IPS DF 6.9 (cell line): ENCODE measurements around the gene NDUFS8.

ENCODE experiments used
- DNase-seq: peaks from one replicate; pipeline ENCODE4 v3.0.0-alpha.2; 2013; ENCODE audit warnings: low read depth, low spot score
- H3K27ac ChIP-seq: one replicate; pipeline ENCODE4 v1.5.1; 2013; ENCODE audit warnings: low read length, control low read depth
- H3K27me3 ChIP-seq: 2 replicates; pipeline ENCODE4 v1.6.1; 2013; ENCODE audit warnings: mild to moderate bottlenecking, low read length; ENCODE audit not compliant: control insufficient read depth, insufficient read depth
- H3K36me3 ChIP-seq: 2 replicates; pipeline ENCODE4 v1.6.1; 2013; ENCODE audit warnings: low read length; ENCODE audit not compliant: control insufficient read depth, insufficient read depth
- H3K4me1 ChIP-seq: 2 replicates; pipeline ENCODE4 v1.6.1; 2013; ENCODE audit warnings: low read length; ENCODE audit not compliant: control insufficient read depth, insufficient read depth
- H3K4me3 ChIP-seq: 2 replicates; pipeline ENCODE4 v1.5.1; 2013; ENCODE audit warnings: mild to moderate bottlenecking, low read length
- H3K9me3 ChIP-seq: 2 replicates; pipeline ENCODE4 v1.6.1; 2013; ENCODE audit warnings: low read length, inconsistent platforms; ENCODE audit not compliant: control insufficient read depth, insufficient read depth
- WGBS: extraction: QIAGEN DNeasy Blood & Tissue Kit; methylation state at CpG from one replicate; pipeline ENCODE4 v1.1.7; 2013; ENCODE audit warnings: mixed read lengths, missing lambda C conversion rate; ENCODE audit not compliant: insufficient read length, insufficient coverage; 5-methylcytosine and 5-hydroxymethylcytosine counted together

The NDUFS8 gene

GRCh38 chr11:68003846-68004550 is 26.5 kb upstream of the NDUFS8 start, which contains the start of gene UNC93B1:
TSS of gene UNC93B1 (minus strand) at chr11:68004097. CDS start at chr11:68004043, 54 bp downstream.
- H3K4me1 ChIP-seq, result peaks cover 5% of the 10 kb centered on the region
- H3K36me3 ChIP-seq, result no peaks in the 10 kb centered on the region
- no peak within 1 kb of the TSS for H3K27ac ChIP-seq
- no peak for DNase-seq
- H3K27me3 ChIP-seq, result no peaks in the 10 kb centered on the region
- peak within 1 kb of the TSS; percentile 57; the same call in 1 of the 2 replicates for H3K4me3 ChIP-seq
- WGBS, result no CpG with 5 or more reads among the region's 64 CpGs
- H3K9me3 ChIP-seq, result no peaks in the 10 kb centered on the region

GRCh38 chr11:68004551-68005335 is 25.7 kb upstream of the NDUFS8 start:
- Histone ChIP-seq H3K9me3 (no peaks in the 10 kb centered on the region), H3K27me3 (no peaks in the 10 kb centered on the region), H3K4me3 (peak overlapping the region; percentile 57; the same call in 1 of the 2 replicates), H3K27ac (no peak overlapping the region), H3K36me3 (no peaks in the 10 kb centered on the region), H3K4me1 (peaks cover 5% of the 10 kb centered on the region)
- WGBS, result no CpG with 5 or more reads among the region's 14 CpGs
- no peak for DNase-seq

- H3K27ac ChIP-seq, result no peak overlapping the region
- H3K9me3 ChIP-seq, result no peaks in the 10 kb centered on the region
- DNase-seq, result no peak
- H3K36me3 ChIP-seq, result no peaks in the 10 kb centered on the region
- H3K27me3 ChIP-seq, result no peaks in the 10 kb centered on the region
- peaks cover 12% of the 10 kb centered on the region for H3K4me1 ChIP-seq
- no CpG with 5 or more reads among the region's 7 CpGs for WGBS
- no peak overlapping the region for H3K4me3 ChIP-seq
These were observed 23.8 kb upstream of the NDUFS8 start for GRCh38 chr11:68006606-68007166.

GRCh38 chr11:68007498-68008380 is 22.7 kb upstream of the NDUFS8 start:
- no peak overlapping the region for H3K27ac ChIP-seq

GRCh38 chr11:68008381-68009337 is 21.8 kb upstream of the NDUFS8 start:
- H3K36me3 ChIP-seq, result no peaks in the 10 kb centered on the region
- no peaks in the 10 kb centered on the region for H3K27me3 ChIP-seq
- DNase-seq, result no peak
- no peaks in the 10 kb centered on the region for H3K9me3 ChIP-seq
- H3K27ac ChIP-seq, result no peak overlapping the region
- no peak overlapping the region for H3K4me3 ChIP-seq
- no CpG with 5 or more reads among the region's 27 CpGs for WGBS
- H3K4me1 ChIP-seq, result peaks cover 10% of the 10 kb centered on the region

More at GRCh38 chr11:68007498-68008380, 22.7 kb upstream of the NDUFS8 start:
- Histone ChIP-seq H3K4me1 (peaks cover 12% of the 10 kb centered on the region), H3K9me3 (no peaks in the 10 kb centered on the region), H3K4me3 (no peak overlapping the region), H3K27me3 (no peaks in the 10 kb centered on the region), H3K36me3 (no peaks in the 10 kb centered on the region)
- DNase-seq, result no peak
- no CpG with 5 or more reads among the region's 16 CpGs for WGBS

- no peaks in the 10 kb centered on the region for H3K36me3 ChIP-seq
- no peak for DNase-seq
- no peaks in the 10 kb centered on the region for H3K9me3 ChIP-seq
- no peak overlapping the region for H3K27ac ChIP-seq
- WGBS, result no CpG with 5 or more reads among the region's 12 CpGs
- peaks cover 8% of the 10 kb centered on the region for H3K4me1 ChIP-seq
- H3K27me3 ChIP-seq, result no peaks in the 10 kb centered on the region
- H3K4me3 ChIP-seq, result no peak overlapping the region
These were observed 20.9 kb upstream of the NDUFS8 start for GRCh38 chr11:68009391-68010089.

GRCh38 chr11:68010090-68011041 is 20.1 kb upstream of the NDUFS8 start, which contains the start of gene ALDH3B1:
TSS of gene ALDH3B1 (plus strand) at chr11:68010327. CDS start at chr11:68015298, 4,971 bp downstream.
- no peaks in the 10 kb centered on the region for H3K27me3 ChIP-seq
- H3K9me3 ChIP-seq, result no peaks in the 10 kb centered on the region
- DNase-seq, result no peak
- no CpG with 5 or more reads among the region's 33 CpGs for WGBS
- no peak within 1 kb of the TSS for H3K27ac ChIP-seq
- H3K4me1 ChIP-seq, result peaks cover 7% of the 10 kb centered on the region
- no peak within 1 kb of the TSS for H3K4me3 ChIP-seq
- H3K36me3 ChIP-seq, result peaks cover 2% of the 10 kb centered on the region; the same call in 1 of the 2 replicates
